ENCODE results near the gene SUGP2. TPM values are rescaled to one million over a fixed set of nuclear protein-coding genes. Genes with fewer than 3 reads are reported as not detected.

SUGP2 gene
- total RNA-seq, 2 experiments from 2014 or later = 104 to 112 TPM

DNA sequence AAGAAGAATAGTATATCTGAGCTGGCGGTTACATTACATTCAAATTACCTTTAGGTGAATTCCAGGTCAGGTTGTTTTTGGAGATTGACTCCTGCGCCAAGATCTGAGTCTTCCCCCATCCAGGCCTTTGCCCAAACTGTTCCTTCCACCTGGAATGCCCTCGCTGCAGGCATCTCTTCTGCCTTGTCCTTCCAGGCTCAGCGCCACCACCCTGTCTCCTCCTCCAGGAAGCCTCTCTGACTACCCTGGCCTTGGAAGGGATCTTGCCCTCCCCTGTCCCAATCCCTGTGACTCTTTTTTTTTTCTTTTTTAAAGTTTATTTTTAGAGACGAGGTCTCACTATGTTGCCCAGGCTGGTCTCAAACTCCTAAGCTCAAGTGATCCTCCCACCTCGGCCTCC is 90.6 kb downstream of the SUGP2 start:
- TF ChIP-seq, protein P1, sequence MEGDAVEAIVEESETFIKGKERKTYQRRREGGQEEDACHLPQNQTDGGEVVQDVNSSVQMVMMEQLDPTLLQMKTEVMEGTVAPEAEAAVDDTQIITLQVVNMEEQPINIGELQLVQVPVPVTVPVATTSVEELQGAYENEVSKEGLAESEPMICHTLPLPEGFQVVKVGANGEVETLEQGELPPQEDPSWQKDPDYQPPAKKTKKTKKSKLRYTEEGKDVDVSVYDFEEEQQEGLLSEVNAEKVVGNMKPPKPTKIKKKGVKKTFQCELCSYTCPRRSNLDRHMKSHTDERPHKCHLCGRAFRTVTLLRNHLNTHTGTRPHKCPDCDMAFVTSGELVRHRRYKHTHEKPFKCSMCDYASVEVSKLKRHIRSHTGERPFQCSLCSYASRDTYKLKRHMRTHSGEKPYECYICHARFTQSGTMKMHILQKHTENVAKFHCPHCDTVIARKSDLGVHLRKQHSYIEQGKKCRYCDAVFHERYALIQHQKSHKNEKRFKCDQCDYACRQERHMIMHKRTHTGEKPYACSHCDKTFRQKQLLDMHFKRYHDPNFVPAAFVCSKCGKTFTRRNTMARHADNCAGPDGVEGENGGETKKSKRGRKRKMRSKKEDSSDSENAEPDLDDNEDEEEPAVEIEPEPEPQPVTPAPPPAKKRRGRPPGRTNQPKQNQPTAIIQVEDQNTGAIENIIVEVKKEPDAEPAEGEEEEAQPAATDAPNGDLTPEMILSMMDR (IDR thresholded peaks at IDR 0.05) = no peak
- ATAC-seq (no peak), DNase-seq (no peak)
- no peaks in the 10 kb centered on the region for H3K9me3 Mint-ChIP-seq
- ChIA-PET CTCF (no interaction called here), POLR2A (no interaction called here)
- H3K27ac Mint-ChIP-seq = no peak overlapping the region
- H3K4me1 Mint-ChIP-seq (ENCODE audit: low read depth) = peaks cover 7% of the 10 kb centered on the region
- no peak overlapping the region for H3K4me3 Mint-ChIP-seq
- peaks cover 25% of the 10 kb centered on the region for H3K27me3 Mint-ChIP-seq
- intact Hi-C loops (cut with micrococcal nuclease) = no loop called here
- no peaks in the 10 kb centered on the region for H3K36me3 Mint-ChIP-seq (ENCODE audit: low read depth)

DNA sequence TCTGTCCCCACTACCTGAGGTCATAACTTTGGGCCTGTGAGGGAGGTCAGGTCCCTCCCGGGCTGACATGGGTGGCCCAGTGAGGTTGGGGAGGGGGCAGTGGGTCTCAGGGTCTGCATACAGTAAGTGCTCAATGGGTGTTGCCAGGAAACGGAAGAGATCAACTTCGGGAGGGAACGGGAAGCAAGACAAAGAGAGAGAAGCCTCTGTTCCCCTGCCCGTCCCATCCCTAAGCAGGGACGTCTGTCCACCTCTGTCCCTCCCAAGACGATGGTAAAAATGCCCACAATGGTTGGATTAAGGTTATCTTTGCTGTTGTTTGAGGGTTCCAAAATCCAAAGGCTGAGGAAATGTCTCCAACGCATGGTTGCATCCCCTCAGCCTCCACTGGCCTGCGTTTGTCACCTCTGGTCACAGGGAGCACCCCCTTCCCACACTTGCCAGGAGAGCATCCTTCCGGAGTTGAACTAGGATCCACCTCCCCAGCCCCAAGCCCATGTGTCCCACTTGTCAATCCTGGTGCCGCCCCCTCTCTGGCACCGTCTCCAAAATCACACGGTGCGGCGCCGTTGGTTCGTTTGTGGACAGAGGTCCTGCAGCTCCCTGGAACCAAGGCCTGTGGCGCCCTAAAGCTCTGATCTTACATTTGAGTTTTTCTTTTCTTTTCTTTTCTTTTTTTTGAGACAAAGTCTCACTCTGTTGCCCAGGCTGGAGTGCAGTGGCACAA is 91.5 kb downstream of the SUGP2 start:
- peaks cover 27% of the 10 kb centered on the region for H3K27me3 Mint-ChIP-seq
- TF ChIP-seq, protein P1 (IDR thresholded peaks at IDR 0.05) = no peak
- H3K4me1 Mint-ChIP-seq (ENCODE audit: low read depth) = peaks cover 7% of the 10 kb centered on the region
- H3K4me3 Mint-ChIP-seq = peak overlapping the region; percentile 2
- no peak overlapping the region for H3K27ac Mint-ChIP-seq
- DNase-seq (no peak), ATAC-seq (no peak)
- CTCF ChIA-PET = no interaction called here
- POLR2A ChIA-PET = no interaction called here
- no peaks in the 10 kb centered on the region for H3K36me3 Mint-ChIP-seq (ENCODE audit: low read depth)
- intact Hi-C loops (cut with micrococcal nuclease) = no loop called here
- H3K9me3 Mint-ChIP-seq = no peaks in the 10 kb centered on the region

Other genes starting within 250 kb of the SUGP2 start
- not detected for gene COMP, start 242.2 kb downstream of the SUGP2 start, total RNA-seq
- gene UPF1, start 201.6 kb downstream of the SUGP2 start, total RNA-seq = 10 to 100 TPM; 75.9 to 87.6 TPM
- gene CERS1, start 137.4 kb downstream of the SUGP2 start, total RNA-seq = under 1 TPM; 0.18 to 0.36 TPM
- gene COPE, start 114.1 kb downstream of the SUGP2 start, total RNA-seq = 100 to 1,000 TPM; 179 to 183 TPM
- gene DDX49, start 113.8 kb downstream of the SUGP2 start, total RNA-seq = 10 to 100 TPM; 61.0 to 61.6 TPM
- under 1 TPM; 0.36 to 0.51 TPM for gene HOMER3, start 92.3 kb downstream of the SUGP2 start, total RNA-seq
- 10 to 100 TPM; 34.2 to 42.8 TPM for gene ARMC6, start 86 bp upstream of the SUGP2 start, total RNA-seq
- gene SLC25A42, start 30.5 kb upstream of the SUGP2 start, total RNA-seq = 10 to 100 TPM; 10.9 to 11.1 TPM
- 10 to 100 TPM; 24.4 to 26.2 TPM for gene TMEM161A, start 105.0 kb upstream of the SUGP2 start, total RNA-seq
- 1 to 10 TPM; 1.4 to 2.6 TPM for gene MEF2B, start 136.7 kb upstream of the SUGP2 start, total RNA-seq
- 10 to 100 TPM; 20.8 to 22.2 TPM for gene BORCS8, start 158.6 kb upstream of the SUGP2 start, total RNA-seq
- 10 to 100 TPM; 61.4 to 68.5 TPM for gene RFXANK, start 158.7 kb upstream of the SUGP2 start, total RNA-seq
- gene NR2C2AP, start 169.9 kb upstream of the SUGP2 start, total RNA-seq = 10 to 100 TPM; 37.8 to 40.0 TPM
- gene NCAN, start 178.4 kb upstream of the SUGP2 start, total RNA-seq = not detected
- not detected for gene TM6SF2, start 239.8 kb upstream of the SUGP2 start, total RNA-seq